Measurements from ENCODE around the gene NBEA. TPM values are rescaled to one million over a fixed set of nuclear protein-coding genes. Genes with fewer than 3 reads are reported as not detected.

The NBEA gene
- total and polyA plus RNA-seq, 5 experiments from 2014 or later = 1.1 to 8.0 (median 1.7) TPM

DNA sequence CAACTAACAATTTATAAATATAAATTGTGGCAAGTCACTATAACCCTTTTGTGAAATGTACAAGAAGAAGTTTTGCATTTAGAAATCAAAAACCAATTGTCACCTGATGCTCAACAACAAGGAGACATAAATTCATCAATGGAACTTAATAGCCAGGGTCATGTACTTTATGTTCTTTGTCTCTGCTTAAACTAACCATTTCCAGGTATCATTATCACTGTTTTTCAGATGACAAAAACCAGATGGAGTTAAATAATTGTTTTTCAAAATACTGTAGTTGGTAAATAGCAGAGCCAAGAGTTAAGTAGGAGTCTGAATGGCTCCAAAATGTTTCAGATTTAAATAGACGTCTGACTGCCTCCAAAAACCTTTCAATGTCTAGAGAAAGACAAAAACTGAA, 606.7 kb downstream of the NBEA start:
- POLR2A ChIA-PET = no interaction called here
- H3K27me3 Mint-ChIP-seq = no peaks in the 10 kb centered on the region
- H3K27ac Mint-ChIP-seq = no peak overlapping the region
- H3K4me1 Mint-ChIP-seq = no peaks in the 10 kb centered on the region
- no peak for ATAC-seq
- peaks cover 0 to 2% (median 0%) of the 10 kb centered on the region in 9 donors for H3K9me3 Mint-ChIP-seq
- no peak overlapping the region for H3K4me3 Mint-ChIP-seq
- DNase-seq = no peak
- peaks cover 0 to 6% (median 0%) of the 10 kb centered on the region in 3 donors for H3K36me3 Mint-ChIP-seq

DNA sequence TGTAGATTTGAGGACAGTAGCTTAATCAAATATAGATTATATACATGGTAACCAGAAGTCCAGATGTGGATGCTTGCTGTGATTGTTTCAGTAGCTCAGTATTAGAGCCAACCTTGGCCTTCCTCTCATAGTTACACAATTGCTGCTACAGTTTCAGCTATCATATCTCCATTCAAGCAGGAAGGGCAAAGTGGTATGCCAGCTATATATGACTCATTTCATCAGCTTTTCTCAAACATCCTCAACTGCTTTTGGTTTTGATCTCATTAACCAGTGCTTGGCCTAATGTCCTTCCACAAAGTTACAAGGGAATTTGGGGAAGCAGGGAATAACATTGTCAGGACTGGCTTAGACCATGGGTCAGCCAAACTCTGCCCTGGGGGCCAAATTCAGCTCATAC, 607.4 kb downstream of the NBEA start:
- no peaks in the 10 kb centered on the region for H3K4me1 Mint-ChIP-seq
- H3K36me3 Mint-ChIP-seq = peaks cover 0 to 10% (median 3%) of the 10 kb centered on the region in 3 donors
- no peak for DNase-seq
- ATAC-seq = no peak
- no peak overlapping the region for H3K27ac Mint-ChIP-seq
- peaks cover 0 to 2% (median 0%) of the 10 kb centered on the region in 9 donors for H3K9me3 Mint-ChIP-seq
- POLR2A ChIA-PET = no interaction called here
- H3K4me3 Mint-ChIP-seq = no peak overlapping the region
- no peaks in the 10 kb centered on the region for H3K27me3 Mint-ChIP-seq

DNA sequence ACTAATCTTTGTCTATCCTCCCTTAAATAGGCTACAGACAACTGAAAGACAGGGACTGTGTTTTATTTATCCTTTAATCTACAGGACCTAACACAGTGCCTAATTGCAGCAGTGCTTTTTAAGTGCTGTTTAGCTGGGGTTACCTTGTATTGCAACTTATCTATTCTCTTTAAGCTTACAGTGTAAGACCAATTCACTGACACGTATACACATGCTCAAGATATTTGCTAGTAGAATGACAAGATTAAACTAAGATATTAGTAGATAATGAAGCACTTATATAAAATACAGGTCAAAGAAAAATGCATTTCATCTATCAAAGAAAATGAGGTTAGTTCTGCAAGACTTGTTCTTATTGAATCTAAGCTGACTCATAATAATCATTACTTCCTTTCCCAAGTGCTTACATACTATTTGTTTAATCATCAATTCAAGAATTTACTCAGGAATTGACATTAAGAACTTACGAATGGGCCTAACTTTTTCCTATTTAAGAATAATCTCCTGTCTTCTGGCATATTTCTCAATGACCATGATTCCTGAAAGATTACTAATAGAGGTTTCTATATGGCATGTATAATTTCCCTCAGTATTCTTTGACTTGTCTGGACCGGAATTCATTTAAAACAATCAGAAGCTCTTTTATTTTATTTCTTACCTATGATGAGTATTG, 610.2 kb downstream of the NBEA start:
- POLR2A ChIA-PET = no interaction called here
- Mint-ChIP-seq H3K27ac (no peak overlapping the region), H3K36me3 (peaks cover 0 to 8% (median 3%) of the 10 kb centered on the region in 3 donors), H3K4me1 (no peaks in the 10 kb centered on the region), H3K9me3 (no peaks in the 10 kb centered on the region), H3K27me3 (no peaks in the 10 kb centered on the region), H3K4me3 (no peak overlapping the region)
- no peak for DNase-seq
- ATAC-seq = no peak

DNA sequence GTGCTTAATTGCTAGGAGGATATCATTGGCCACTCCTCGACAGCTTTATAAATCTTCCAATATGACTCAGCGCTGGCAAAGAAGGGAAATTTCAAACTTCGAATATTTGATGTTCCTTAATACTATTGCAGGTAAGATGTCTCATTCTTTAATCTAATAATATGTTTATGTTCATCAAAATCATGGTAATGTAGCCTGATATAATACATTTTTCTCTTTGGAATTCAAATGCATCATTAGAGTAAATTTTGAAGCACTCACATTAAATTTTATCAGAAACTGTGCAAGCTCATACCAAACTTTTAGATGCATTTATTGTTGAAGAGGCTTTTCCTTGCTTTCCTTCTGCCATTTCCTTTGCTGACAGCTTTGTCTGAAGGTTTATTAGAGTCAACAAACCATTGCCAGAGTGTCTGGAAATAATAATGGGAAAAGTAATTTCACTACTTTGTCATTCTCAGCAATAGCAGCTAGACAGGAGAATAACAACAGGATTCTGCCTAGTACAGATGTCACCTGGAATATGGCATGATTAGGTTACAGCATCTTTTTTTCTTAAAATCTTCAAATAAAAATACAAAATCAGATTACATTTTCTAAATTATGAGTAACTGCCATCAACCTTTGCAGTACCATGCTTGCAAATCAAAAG, 613.0 kb downstream of the NBEA start:
- ATAC-seq (no peak), DNase-seq (no peak)
- Mint-ChIP-seq H3K27me3 (no peaks in the 10 kb centered on the region), H3K9me3 (no peaks in the 10 kb centered on the region), H3K4me3 (no peak overlapping the region), H3K27ac (no peak overlapping the region), H3K36me3 (peaks cover 0 to 16% (median 3%) of the 10 kb centered on the region in 3 donors), H3K4me1 (no peaks in the 10 kb centered on the region)
- POLR2A ChIA-PET = no interaction called here

DNA sequence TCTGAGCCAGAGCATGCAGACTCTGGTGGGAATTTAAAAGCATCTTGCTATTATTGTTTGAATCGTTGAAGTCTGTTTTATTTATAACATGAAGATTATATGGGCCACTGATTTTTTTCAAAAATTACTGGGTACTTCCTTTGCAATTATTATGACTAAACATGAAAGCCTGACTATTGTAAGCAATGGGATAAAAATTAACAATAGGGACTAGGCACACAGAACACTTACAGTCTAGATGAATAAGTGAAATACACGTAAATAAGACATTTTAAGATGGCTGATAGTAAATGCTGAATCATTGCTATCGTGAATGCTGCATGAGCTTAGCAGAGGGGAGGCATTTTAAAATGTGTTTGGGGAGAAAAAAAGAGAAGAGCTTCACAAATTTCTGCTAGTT, 615.4 kb downstream of the NBEA start:
- Mint-ChIP-seq H3K9me3 (no peaks in the 10 kb centered on the region), H3K27ac (no peak overlapping the region), H3K4me3 (no peak overlapping the region), H3K4me1 (no peaks in the 10 kb centered on the region), H3K36me3 (peaks cover 0 to 14% (median 3%) of the 10 kb centered on the region in 3 donors), H3K27me3 (no peaks in the 10 kb centered on the region)
- POLR2A ChIA-PET = no interaction called here
- no peak for ATAC-seq
- DNase-seq = no peak

DNA sequence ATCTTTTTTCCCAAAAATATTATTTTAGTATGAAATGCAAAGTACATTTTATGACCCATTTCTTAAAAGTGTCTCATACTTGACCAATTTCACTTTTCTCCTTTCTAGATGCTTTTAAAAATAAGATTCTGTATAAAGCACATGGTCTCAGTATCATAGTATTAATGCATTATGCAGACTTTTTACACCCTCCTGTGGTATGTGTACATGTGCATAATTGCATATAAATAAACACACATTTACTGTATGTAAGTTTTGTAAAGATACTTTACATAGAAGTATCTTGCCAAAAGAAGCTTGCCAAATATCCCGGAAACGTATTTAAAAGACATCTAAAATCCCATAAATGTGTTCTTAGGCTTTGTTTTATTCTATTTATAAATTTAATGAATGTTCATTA, 619.5 kb downstream of the NBEA start:
- DNase-seq = no peak
- ATAC-seq = no peak
- peaks cover 0 to 2% (median 0%) of the 10 kb centered on the region in 4 donors for H3K4me1 Mint-ChIP-seq
- H3K27ac Mint-ChIP-seq = no peak overlapping the region
- no peak overlapping the region for H3K4me3 Mint-ChIP-seq
- H3K27me3 Mint-ChIP-seq = no peaks in the 10 kb centered on the region
- peaks cover 0 to 13% (median 0%) of the 10 kb centered on the region in 3 donors for H3K36me3 Mint-ChIP-seq
- H3K9me3 Mint-ChIP-seq = no peaks in the 10 kb centered on the region
- POLR2A ChIA-PET = no interaction called here

DNA sequence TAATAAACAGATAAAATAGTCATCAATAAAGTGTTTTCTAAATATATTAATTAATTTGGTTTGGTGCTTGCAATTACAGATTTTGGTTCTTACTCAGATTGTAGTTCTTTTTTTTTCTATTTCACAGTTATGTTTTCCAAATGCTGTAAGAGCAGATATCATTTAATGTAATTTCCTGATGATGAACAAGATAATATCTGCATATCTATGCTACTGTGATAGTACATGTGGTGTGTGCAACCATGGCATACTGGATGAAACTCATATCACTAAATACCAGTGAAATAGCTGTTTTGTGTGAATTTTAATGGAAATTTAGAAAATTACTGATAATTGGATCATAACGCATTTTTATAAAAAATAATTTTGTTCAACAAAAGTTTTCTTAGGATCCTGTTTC, 623.2 kb downstream of the NBEA start:
- H3K4me1 Mint-ChIP-seq = peaks cover 0 to 2% (median 0%) of the 10 kb centered on the region in 4 donors
- POLR2A ChIA-PET = no interaction called here
- ATAC-seq (no peak), DNase-seq (no peak)
- H3K27ac Mint-ChIP-seq = no peak overlapping the region
- H3K36me3 Mint-ChIP-seq = peaks cover 0 to 12% (median 8%) of the 10 kb centered on the region in 3 donors
- no peaks in the 10 kb centered on the region for H3K27me3 Mint-ChIP-seq
- H3K9me3 Mint-ChIP-seq = no peaks in the 10 kb centered on the region
- H3K4me3 Mint-ChIP-seq = no peak overlapping the region

DNA sequence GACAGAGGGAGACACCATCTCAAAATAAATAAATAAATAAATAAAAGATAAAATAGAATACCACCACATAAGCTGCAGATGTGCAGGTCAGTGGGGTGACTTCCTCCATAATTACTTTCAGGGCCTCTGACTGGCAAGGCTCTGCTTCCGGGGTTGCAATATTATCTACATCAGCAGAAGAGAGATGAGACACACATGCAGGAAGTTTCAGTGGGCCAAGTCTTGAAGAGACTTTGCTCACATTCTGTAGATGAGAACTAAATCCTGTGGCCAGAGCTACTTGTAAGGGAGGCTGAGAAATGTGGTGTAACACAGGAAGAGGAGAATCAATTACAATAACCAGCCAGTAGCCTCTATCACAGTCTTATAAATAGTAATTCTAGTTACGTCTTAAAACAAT, 624.3 kb downstream of the NBEA start:
- no peak for ATAC-seq
- Mint-ChIP-seq H3K9me3 (no peaks in the 10 kb centered on the region), H3K4me3 (no peak overlapping the region), H3K4me1 (peaks cover 0 to 2% (median 0%) of the 10 kb centered on the region in 4 donors), H3K27ac (no peak overlapping the region), H3K27me3 (no peaks in the 10 kb centered on the region), H3K36me3 (peaks cover 0 to 12% (median 8%) of the 10 kb centered on the region in 3 donors)
- POLR2A ChIA-PET = no interaction called here
- no peak for DNase-seq

DNA sequence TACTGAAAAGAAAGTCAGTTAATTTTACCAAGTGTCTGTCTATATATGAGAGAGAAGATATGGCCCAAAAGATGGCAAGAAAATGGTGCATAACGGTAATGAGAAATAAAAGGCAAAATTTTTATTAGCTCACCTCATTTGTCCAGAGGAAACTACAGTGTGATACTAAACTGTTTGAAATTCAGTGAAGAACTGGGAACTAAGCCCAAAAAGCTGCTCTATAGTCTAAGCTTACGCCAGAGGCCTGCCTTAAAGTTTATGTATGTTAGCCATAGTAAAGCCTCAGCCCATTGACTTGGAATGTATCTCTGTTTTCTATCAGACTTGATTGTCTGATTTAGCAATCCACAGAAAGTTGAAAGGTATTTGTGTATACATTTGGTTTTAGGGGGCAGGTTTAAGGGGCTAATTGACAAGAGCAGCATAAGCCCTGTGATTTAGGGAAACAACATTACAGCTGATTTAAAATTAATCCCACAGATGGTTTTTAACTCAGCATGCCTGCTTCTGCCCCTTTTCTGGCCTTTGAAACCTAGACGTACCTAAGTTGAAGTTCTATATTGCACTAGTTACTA, 625.4 kb downstream of the NBEA start:
- H3K4me1 Mint-ChIP-seq = peaks cover 0 to 2% (median 0%) of the 10 kb centered on the region in 4 donors
- ATAC-seq = no peak

DNA sequence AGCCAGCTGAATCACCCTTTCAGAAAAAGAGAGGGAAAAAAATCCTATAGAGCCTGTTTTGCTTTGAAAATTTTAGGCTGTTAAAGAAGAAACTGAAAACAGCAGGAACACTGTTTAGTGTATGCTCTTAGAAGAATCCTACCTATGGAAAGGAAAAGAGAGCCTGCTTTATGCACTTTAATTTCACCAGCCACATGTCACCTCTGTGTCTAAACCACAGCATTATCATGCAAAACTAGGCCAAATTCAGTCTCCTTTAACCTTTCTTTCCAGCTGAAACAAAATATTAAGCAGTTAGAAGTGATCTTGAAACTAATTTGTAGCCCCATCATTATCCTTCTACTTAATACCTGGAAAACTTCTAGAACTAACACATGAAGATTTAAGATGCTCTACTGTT, 631.6 kb downstream of the NBEA start:
- DNase-seq (no peak), ATAC-seq (no peak)
- Mint-ChIP-seq H3K36me3 (peaks cover 0 to 1% (median 0%) of the 10 kb centered on the region in 3 donors), H3K27ac (no peak overlapping the region), H3K27me3 (no peaks in the 10 kb centered on the region), H3K4me1 (no peaks in the 10 kb centered on the region), H3K9me3 (no peaks in the 10 kb centered on the region), H3K4me3 (no peak overlapping the region)
- POLR2A ChIA-PET = no interaction called here

More for the DNA sequence above, 625.4 kb downstream of the NBEA start:
- Mint-ChIP-seq H3K4me3 (no peak overlapping the region), H3K27ac (no peak overlapping the region), H3K9me3 (no peaks in the 10 kb centered on the region), H3K27me3 (no peaks in the 10 kb centered on the region), H3K36me3 (peaks cover 0 to 12% (median 8%) of the 10 kb centered on the region in 3 donors)
- no peak for DNase-seq
- POLR2A ChIA-PET = no interaction called here

DNA sequence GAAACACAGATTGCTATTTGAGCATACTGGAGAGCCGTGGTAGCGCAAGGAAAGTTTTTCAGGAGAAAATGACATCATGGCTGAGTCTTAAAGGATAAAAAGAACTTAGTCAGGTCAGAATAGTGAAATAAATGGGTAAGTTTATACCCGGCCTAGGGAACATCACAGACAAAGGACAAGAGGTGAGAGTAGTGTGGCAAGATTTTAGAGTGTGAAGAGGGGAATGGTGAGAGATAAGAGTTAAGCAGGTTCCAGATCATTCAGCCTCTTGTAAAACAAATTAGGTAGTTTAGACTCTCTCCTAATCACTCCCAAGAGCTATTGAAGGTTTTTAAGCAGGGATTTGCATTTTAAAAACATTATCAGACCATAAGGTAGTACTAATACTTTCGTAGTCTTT, 650.4 kb downstream of the NBEA start:
- no peaks in the 10 kb centered on the region for H3K27me3 Mint-ChIP-seq
- H3K36me3 Mint-ChIP-seq = peaks cover 0 to 6% (median 5%) of the 10 kb centered on the region in 3 donors
- no peaks in the 10 kb centered on the region for H3K4me1 Mint-ChIP-seq
- H3K4me3 Mint-ChIP-seq = no peak overlapping the region
- H3K27ac Mint-ChIP-seq = no peak overlapping the region
- H3K9me3 Mint-ChIP-seq = no peaks in the 10 kb centered on the region
- POLR2A ChIA-PET = no interaction called here
- no peak for ATAC-seq
- DNase-seq = no peak

DNA sequence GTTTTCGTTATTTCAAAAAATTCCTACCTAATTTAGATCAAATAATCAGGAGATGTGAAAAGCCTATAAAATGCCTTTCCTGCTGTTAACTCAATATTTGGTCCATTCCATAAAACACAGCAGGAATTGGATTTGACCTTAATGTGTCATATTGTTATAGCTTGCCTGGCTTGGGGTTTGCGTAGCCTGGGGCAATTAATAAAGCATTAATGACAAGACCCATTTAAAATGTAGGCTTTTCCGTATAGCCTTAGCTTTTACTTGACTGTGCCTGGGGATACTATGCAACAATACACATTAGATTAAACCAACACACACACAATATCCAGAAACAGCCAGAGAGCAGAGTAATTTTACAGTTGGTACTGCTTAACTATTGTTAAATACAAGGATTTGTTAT, 651.6 kb downstream of the NBEA start:
- POLR2A ChIA-PET = no interaction called here
- Mint-ChIP-seq H3K27ac (no peak overlapping the region), H3K4me3 (no peak overlapping the region), H3K36me3 (peaks cover 0 to 6% (median 5%) of the 10 kb centered on the region in 3 donors), H3K27me3 (no peaks in the 10 kb centered on the region), H3K4me1 (no peaks in the 10 kb centered on the region), H3K9me3 (no peaks in the 10 kb centered on the region)
- ATAC-seq (no peak), DNase-seq (no peak)

DNA sequence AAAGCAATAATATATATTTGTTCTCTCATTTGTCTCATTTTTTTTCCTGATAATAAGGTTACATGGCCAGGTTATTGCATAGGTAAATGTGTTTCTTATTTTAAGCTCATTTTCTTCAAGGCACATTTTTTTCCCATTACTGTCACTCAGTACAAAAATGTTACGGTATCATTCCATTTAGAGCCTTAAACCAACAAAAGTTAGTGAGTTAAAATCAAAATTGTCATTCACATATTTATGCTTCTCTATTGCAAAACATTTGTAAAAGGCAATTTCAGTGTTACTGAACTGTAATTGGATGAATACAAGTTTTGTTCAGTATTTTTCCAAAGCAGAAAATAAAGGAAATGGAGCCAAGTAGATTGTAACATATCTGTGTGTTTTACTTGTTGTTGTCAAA, 652.0 kb downstream of the NBEA start:
- no peak overlapping the region for H3K4me3 Mint-ChIP-seq
- DNase-seq = no peak
- H3K4me1 Mint-ChIP-seq = no peaks in the 10 kb centered on the region
- H3K36me3 Mint-ChIP-seq = peaks cover 0 to 10% (median 5%) of the 10 kb centered on the region in 3 donors
- no peaks in the 10 kb centered on the region for H3K9me3 Mint-ChIP-seq
- ATAC-seq = no peak
- POLR2A ChIA-PET = no interaction called here
- no peak overlapping the region for H3K27ac Mint-ChIP-seq
- no peaks in the 10 kb centered on the region for H3K27me3 Mint-ChIP-seq
